PC-3 (cell line): Measurements from ENCODE around the gene RAB11FIP4.

ENCODE experiments used
- EZH2 ChIP-seq: fragments of 300-600 bp; sonication (generic); IDR thresholded peaks from one replicate; pipeline ENCODE4 v1.6.1; 2017; ENCODE audit warnings: antibody characterized with exemption, mild to moderate bottlenecking, low read length; ENCODE audit not compliant: unreplicated experiment
- EZH2phosphoT487 ChIP-seq: fragments of 300-600 bp; sonication (generic); IDR thresholded peaks from 2 replicates; pipeline ENCODE4 v1.6.1; 2018; ENCODE audit warnings: mild to moderate bottlenecking, antibody characterized with exemption, low read length, borderline replicate concordance

GRCh38 chr17:31488982-31489294 lies 97.5 kb downstream of the RAB11FIP4 start:
- no peak for TF ChIP-seq EZH2
- no peak for TF ChIP-seq EZH2phosphoT487
